GM19324 (cell line): ENCODE data around the gene PTGR2.
"Not testable (repeated sequence)": the region's sequence is repeated elsewhere in the genome, so short reads cannot be mapped to it uniquely, and the experiment has no call there.

ENCODE experiments used
- ATAC-seq: cut with Tn5 transposase; IDR thresholded peaks from one replicate; pipeline ENCODE4 v1.9.1; 2021; ENCODE audit warnings: mild to moderate bottlenecking, moderate library complexity; ENCODE audit not compliant: unreplicated experiment, low FRiP score

The PTGR2 gene

GRCh38 chr14:73879027-73879426 is 27.4 kb downstream of the PTGR2 start:
- no peak for ATAC-seq

GRCh38 chr14:73884438-73885190 is 33.0 kb downstream of the PTGR2 start:
- ATAC-seq, result no peak

- peak; percentile 98 for ATAC-seq
Measured at GRCh38 chr14:73886449-73887317, 35.1 kb downstream of the PTGR2 start, which contains the start of gene ZNF410. TSS of gene ZNF410 (plus strand) at chr14:73886859. CDS start at chr14:73892176, 5,317 bp downstream.

GRCh38 chr14:73887318-73887616 is 35.6 kb downstream of the PTGR2 start:
- ATAC-seq, result no peak

- ATAC-seq, result no peak
Measured at GRCh38 chr14:73887694-73888459, 36.2 kb downstream of the PTGR2 start.

- no peak for ATAC-seq
Measured at GRCh38 chr14:73888460-73888725, 36.8 kb downstream of the PTGR2 start.

GRCh38 chr14:73888971-73889370 is 37.3 kb downstream of the PTGR2 start:
- ATAC-seq, result no peak

- ATAC-seq, result no peak
Measured at GRCh38 chr14:73889376-73889775, 37.7 kb downstream of the PTGR2 start.

- not testable (repeated sequence) for ATAC-seq
Measured at GRCh38 chr14:73894180-73894687, 42.6 kb downstream of the PTGR2 start.

- no peak for ATAC-seq
Measured at GRCh38 chr14:73895939-73896338, 44.3 kb downstream of the PTGR2 start.

- ATAC-seq, result no peak
Measured at GRCh38 chr14:73896521-73896920, 44.9 kb downstream of the PTGR2 start.

- no peak for ATAC-seq
Measured at GRCh38 chr14:73903028-73903427, 51.4 kb downstream of the PTGR2 start.

- no peak for ATAC-seq
Measured at GRCh38 chr14:73909681-73910080, 58.0 kb downstream of the PTGR2 start.

GRCh38 chr14:73913256-73913655 is 61.6 kb downstream of the PTGR2 start:
- no peak for ATAC-seq

GRCh38 chr14:73916324-73916723 is 64.7 kb downstream of the PTGR2 start:
- ATAC-seq, result no peak

GRCh38 chr14:73919457-73919856 is 67.8 kb downstream of the PTGR2 start:
- ATAC-seq, result not testable (repeated sequence)

- ATAC-seq, result no peak
Measured at GRCh38 chr14:73924337-73924736, 72.7 kb downstream of the PTGR2 start.
